Activated CD4-positive, alpha-beta T cell treated with anti-CD3 and anti-CD28 coated beads for 36 hours (primary cell): Measurements from ENCODE around the gene PPM1M. TPM values are rescaled to one million over a fixed set of nuclear protein-coding genes. Genes with fewer than 3 reads are reported as not detected.

ENCODE experiments used
- ATAC-seq: fragments of 200-7000 bp; cut with Tn5 transposase; one replicate; pipeline ENCODE4 v1.10.0; 2021; ENCODE audit warnings: mild to moderate bottlenecking, moderate library complexity
- CTCF ChIA-PET: fragments of 350-600 bp; sonication (Branson Sonifier 250); formaldehyde crosslinking; loops from one replicate; lab custom pipeline; 2021; ENCODE audit warnings: antibody characterized with exemption; lab: Charles Lee
- POLR2A ChIA-PET: fragments of 350-600 bp; sonication (Branson Sonifier 250); formaldehyde crosslinking; loops from one replicate; lab custom pipeline; 2021; ENCODE audit warnings: antibody characterized with exemption, inconsistent platforms; lab: Charles Lee
- DNase-seq: peaks from one replicate; pipeline ENCODE4 v3.0.0-alpha.2; 2020
- H3K27ac Mint-ChIP-seq: one replicate; pipeline ENCODE4 v1.8.0; 2021; ENCODE audit warnings: mixed read lengths
- H3K27me3 Mint-ChIP-seq: one replicate; pipeline ENCODE4 v1.8.0; 2021; ENCODE audit warnings: mixed read lengths
- H3K36me3 Mint-ChIP-seq: one replicate; pipeline ENCODE4 v1.8.0; 2021; ENCODE audit warnings: low read depth, mixed read lengths
- H3K4me1 Mint-ChIP-seq: one replicate; pipeline ENCODE4 v1.8.0; 2021; ENCODE audit warnings: mixed read lengths
- H3K4me3 Mint-ChIP-seq: one replicate; pipeline ENCODE4 v1.8.0; 2021; ENCODE audit warnings: mild to moderate bottlenecking, moderate library complexity, mixed read lengths
- H3K9me3 Mint-ChIP-seq: one replicate; pipeline ENCODE4 v1.8.0; 2021; ENCODE audit warnings: low read depth, mixed read lengths
- intact Hi-C, 2 experiments: fragments of 100-400 bp; cut with DNase I in 1 of 2; cut with micrococcal nuclease in 1 of 2; formaldehyde crosslinking; loops; one replicate each; pipeline versions ENCODE4 v1.14.2 to v1.15.1; 2022 to 2024; cut with DNase I, micrococcal nuclease
- total RNA-seq, 2 experiments: library from RNA; stranded (reverse); gene quantifications; one replicate each; pipeline ENCODE4 v1.2.3, GENCODE V29; 2021

The PPM1M gene, protein sequence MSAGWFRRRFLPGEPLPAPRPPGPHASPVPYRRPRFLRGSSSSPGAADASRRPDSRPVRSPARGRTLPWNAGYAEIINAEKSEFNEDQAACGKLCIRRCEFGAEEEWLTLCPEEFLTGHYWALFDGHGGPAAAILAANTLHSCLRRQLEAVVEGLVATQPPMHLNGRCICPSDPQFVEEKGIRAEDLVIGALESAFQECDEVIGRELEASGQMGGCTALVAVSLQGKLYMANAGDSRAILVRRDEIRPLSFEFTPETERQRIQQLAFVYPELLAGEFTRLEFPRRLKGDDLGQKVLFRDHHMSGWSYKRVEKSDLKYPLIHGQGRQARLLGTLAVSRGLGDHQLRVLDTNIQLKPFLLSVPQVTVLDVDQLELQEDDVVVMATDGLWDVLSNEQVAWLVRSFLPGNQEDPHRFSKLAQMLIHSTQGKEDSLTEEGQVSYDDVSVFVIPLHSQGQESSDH
- 10 to 100 TPM; 52.9 to 59.2 TPM for total RNA-seq

DNA sequence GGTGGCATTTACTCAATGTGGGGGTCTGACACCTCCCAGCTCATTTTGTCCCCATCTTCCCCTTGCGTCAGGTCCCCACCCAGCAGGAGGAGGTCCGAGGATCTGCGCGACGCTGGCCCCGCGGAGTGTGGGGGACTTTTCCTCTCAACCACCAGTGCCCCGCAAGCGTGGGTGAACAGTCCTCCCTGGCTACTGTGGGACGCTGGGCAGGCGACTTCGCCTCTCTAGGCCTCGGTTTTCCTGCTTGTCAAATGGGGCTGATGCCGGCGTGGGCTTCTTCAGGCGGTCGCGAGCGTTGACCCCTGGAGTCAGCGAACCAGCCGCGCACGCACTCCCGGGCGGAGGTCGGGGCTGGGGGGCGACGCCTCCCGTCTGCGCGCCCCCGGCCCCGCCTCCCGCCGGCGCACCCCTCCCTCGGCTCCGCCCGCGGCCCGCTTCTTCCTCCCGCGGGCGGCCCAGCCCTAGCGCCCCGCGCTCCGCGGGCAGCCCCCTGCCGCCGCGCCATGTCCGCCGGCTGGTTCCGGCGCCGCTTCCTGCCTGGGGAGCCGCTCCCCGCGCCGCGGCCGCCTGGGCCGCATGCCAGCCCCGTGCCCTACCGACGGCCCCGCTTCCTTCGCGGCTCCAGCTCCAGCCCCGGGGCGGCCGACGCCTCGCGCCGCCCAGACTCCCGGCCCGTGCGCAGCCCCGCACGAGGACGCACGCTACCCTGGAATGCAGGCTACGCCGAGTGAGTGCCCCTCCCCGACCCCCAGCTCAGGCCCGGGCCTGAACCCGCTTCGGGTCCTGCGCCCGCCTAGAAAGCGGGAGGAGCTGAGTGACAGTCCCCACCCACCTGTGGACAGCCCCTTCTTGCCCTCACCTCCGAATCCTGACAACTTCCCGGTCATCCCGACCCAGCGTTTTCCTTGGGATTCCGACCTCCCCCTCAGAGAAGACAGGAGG is at the start of gene PPM1M:
PPM1M (plus strand) TSS at position 438 of the 942 bp plus-strand sequence; CDS start at position 504, 66 bp downstream.
- DNase-seq (peak; percentile 73), ATAC-seq (peak; percentile 24)
- H3K27ac Mint-ChIP-seq = peak within 1 kb of the TSS; percentile 87
- H3K4me3 Mint-ChIP-seq = peak within 1 kb of the TSS; percentile 85
- H3K27me3 Mint-ChIP-seq = no peaks in the 10 kb centered on the region
- CTCF ChIA-PET = interaction anchor here (0.6 to 1.6 kb wide), 8 partner anchors 8 to 91 kb away, joined by 3 to 12 read pairs (median 4); partner anchors contain the start of gene POC1A
- POLR2A ChIA-PET = interaction anchor here (0.9 to 3.0 kb wide), 3 partner anchors 8 to 32 kb away, joined by 4 to 15 read pairs (median 9); partner anchors contain the start of gene WDR82
- intact Hi-C loops = no loop called here
- peaks cover 78% of the 10 kb centered on the region for H3K4me1 Mint-ChIP-seq
- peaks cover 3% of the 10 kb centered on the region for H3K9me3 Mint-ChIP-seq
- peaks cover 61% of the 10 kb centered on the region for H3K36me3 Mint-ChIP-seq

DNA sequence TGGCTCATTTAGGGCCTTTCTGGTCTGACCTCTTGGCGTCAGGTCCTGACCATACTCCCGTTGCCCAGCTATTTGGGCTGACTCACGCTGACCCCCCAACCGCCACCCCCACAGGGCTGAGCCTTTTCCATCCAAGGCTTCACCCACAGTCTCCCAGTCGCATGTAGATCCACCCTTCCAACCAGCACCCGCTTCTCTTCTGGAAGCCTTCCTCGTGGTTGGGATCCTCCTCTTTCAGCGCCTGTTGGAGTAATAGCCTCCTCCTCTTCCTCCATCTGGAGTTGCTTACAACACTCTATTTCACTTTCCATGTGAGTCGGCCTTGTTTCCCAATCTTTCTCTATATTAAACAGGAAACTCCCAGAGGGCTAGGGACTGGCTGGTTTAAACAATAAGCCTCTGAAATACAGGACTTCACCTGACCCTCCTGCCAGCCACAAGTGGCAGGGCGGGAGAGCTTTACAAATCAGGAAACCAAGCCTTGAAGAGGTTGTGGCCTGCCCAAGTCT is 49.7 kb upstream of the PPM1M start:
- Mint-ChIP-seq H3K27me3 (no peaks in the 10 kb centered on the region), H3K4me1 (peaks cover 32% of the 10 kb centered on the region), H3K36me3 (peaks cover 9% of the 10 kb centered on the region), H3K4me3 (no peak overlapping the region), H3K9me3 (no peaks in the 10 kb centered on the region), H3K27ac (peak overlapping the region; percentile 1)
- no peak for ATAC-seq
- no peak for DNase-seq
- CTCF ChIA-PET = interaction anchor here (0.7 kb wide), 1 partner anchor 24 kb away, joined by 3 read pairs; no protein-coding TSS in a partner anchor
- POLR2A ChIA-PET = interaction anchor here (0.7 to 0.9 kb wide), 2 partner anchors 12 to 15 kb away, joined by 3 read pairs; no protein-coding TSS in a partner anchor
- intact Hi-C loops = loop anchor here in 1 of 2 experiments (2.0 kb wide), 1 partner anchor 41 kb away; the partner anchor contains the start of gene POC1A

DNA sequence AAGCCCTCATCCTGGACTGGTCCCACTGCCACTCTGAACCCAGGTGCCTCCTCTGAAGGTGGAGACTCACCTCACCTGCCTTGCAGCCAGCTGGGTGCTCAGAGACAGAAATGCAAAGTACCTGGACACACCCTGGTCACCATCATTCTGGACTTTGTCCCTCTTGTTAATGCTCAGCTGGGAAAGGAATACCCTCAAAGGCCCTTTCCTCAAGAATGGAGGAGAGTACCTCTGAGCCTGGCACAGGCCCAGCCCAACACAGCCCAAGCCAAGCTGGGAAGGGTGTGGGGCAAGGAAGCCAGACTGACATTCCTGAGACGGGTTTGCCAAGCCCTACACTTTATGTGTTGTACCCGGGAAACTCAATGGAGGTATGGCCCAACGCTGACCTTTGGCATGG is 48.6 kb upstream of the PPM1M start:
- no peak for ATAC-seq
- POLR2A ChIA-PET = interaction anchor here (0.9 kb wide), 1 partner anchor 13 kb away, joined by 3 read pairs; no protein-coding TSS in a partner anchor

DNA sequence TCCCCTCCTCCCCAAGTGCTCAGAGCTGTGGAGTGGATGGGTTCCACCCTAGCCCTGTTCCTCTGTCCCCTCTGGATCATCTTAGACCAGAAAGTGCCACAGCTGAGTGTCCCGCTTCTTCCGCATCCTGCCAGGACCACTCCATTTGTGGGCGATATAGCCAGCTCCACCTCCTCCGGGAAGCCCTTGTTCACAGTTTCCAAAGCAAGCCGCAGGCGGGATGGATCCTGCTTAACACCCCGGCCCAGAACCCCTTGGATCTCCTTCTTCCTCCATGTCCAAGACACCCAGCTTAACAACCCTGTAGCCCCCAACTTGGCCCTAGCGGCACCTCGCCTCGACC is 48.1 kb upstream of the PPM1M start:
- Mint-ChIP-seq H3K27ac (peak overlapping the region; percentile 86), H3K36me3 (peaks cover 24% of the 10 kb centered on the region), H3K4me3 (peak overlapping the region; percentile 96), H3K9me3 (no peaks in the 10 kb centered on the region), H3K27me3 (no peaks in the 10 kb centered on the region), H3K4me1 (peaks cover 46% of the 10 kb centered on the region)
- no peak for DNase-seq
- POLR2A ChIA-PET = no interaction called here
- peak; percentile 2 for ATAC-seq
- CTCF ChIA-PET = interaction anchor here (0.7 to 1.1 kb wide), 3 partner anchors 9 to 23 kb away, joined by 3 to 6 read pairs (median 3); no protein-coding TSS in a partner anchor
- intact Hi-C loops = loop anchor here in 1 of 2 experiments (2.0 kb wide), 1 partner anchor 43 kb away; the partner anchor contains the start of gene POC1A

More for the DNA sequence above, 48.6 kb upstream of the PPM1M start:
- CTCF ChIA-PET = interaction anchor here (0.6 to 1.1 kb wide), 5 partner anchors 9 to 260 kb away, joined by 3 to 6 read pairs (median 3); no protein-coding TSS in a partner anchor
- peaks cover 41% of the 10 kb centered on the region for H3K4me1 Mint-ChIP-seq
- H3K27me3 Mint-ChIP-seq = no peaks in the 10 kb centered on the region
- no peak overlapping the region for H3K4me3 Mint-ChIP-seq
- intact Hi-C loops = loop anchor here in 1 of 2 experiments (2.0 kb wide), 1 partner anchor 42 kb away; the partner anchor contains the start of gene POC1A
- peaks cover 19% of the 10 kb centered on the region for H3K36me3 Mint-ChIP-seq
- no peak overlapping the region for H3K27ac Mint-ChIP-seq
- H3K9me3 Mint-ChIP-seq = no peaks in the 10 kb centered on the region
- DNase-seq = no peak

DNA sequence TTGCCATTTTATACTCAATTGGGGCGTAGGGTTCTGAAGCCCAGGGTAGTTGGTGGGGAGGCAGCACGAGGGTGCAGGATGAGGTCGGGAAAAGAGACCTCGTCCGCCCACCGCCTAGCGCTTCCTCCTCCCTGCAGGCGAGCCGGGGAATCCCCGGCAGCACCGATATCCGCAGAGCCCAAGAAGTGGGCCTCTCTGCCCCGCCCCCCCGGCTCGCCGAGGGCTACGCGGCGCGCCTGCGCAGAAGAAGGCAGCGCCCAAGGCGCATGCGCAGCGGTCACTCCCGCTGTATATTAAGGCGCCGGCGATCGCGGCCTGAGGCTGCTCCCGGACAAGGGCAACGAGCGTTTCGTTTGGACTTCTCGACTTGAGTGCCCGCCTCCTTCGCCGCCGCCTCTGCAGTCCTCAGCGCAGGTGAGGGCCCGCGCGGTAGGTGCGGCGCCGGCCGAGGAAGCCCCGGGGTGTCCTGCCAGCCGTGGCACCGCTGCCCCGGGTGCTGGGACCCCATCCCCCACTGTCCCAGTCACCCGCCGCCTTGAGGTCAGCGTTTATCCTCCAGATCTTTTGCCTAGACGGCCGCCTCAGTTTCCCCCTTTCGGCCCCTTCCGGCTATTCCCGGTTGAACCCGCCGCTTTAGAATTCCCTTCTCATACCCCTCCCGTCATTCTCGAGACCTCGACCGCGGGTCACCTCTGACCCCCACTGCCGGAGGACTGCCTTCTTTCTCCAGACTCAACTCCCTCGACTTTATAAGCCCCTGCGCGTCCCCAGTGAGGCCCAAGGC is 47.5 kb upstream of the PPM1M start, which contains the start of gene ALAS1:
ALAS1 (plus strand) TSS at position 319 of the 784 bp plus-strand sequence. CDS start 1,082 bp downstream, outside the sequence.
- DNase-seq (peak; percentile 97), ATAC-seq (peak; percentile 95)
- Mint-ChIP-seq H3K27ac (peak within 1 kb of the TSS; percentile 91), H3K27me3 (no peaks in the 10 kb centered on the region), H3K9me3 (no peaks in the 10 kb centered on the region), H3K4me3 (peak within 1 kb of the TSS; percentile 96), H3K36me3 (peaks cover 26% of the 10 kb centered on the region), H3K4me1 (peaks cover 48% of the 10 kb centered on the region)
- intact Hi-C loops = loop anchor here (1.0 to 2.0 kb wide), 6 partner anchors 41 to 256 kb away; partner anchors contain the start of genes POC1A (in 2 of the 2), PARP3 (in 1 of the 2) and TWF2 (in 1 of the 2)
- POLR2A ChIA-PET = no interaction called here
- CTCF ChIA-PET = no interaction called here

DNA sequence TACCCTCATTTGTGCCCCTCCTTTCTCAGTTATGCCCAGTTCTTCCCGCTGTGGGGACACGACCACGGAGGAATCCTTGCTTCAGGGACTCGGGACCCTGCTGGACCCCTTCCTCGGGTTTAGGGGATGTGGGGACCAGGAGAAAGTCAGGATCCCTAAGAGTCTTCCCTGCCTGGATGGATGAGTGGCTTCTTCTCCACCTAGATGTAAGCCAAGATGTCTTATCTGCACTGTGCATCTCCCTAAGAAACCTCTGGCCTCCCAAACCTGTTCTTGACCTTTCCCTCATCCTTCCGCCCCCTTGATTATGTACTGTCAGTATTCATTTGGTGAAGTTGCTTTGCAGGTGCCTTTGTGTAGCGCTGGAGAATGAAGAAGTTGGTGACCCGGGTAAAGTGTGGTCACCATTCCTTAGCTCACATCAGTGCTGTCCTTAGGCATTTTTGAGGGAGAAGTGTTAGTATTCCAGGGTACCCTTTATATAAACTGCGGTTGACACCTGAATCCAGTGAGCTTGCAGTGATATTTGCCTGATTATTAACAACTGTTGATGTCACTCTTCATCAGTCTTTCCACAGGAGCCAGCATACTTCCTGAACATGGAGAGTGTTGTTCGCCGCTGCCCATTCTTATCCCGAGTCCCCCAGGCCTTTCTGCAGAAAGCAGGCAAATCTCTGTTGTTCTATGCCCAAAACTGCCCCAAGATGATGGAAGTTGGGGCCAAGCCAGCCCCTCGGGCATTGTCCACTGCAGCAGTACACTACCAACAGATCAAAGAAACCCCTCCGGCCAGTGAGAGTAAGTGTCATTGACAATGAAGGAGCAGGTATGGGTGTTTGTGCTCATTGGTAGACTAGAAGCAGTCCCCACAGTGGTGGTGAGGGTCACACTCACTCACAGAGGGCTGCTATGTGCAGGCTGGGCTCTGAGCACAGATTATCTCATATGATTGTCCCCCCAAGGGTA is 46.6 kb upstream of the PPM1M start:
- Mint-ChIP-seq H3K9me3 (no peaks in the 10 kb centered on the region), H3K27ac (peak overlapping the region; percentile 91), H3K4me3 (peak overlapping the region; percentile 96), H3K36me3 (peaks cover 34% of the 10 kb centered on the region), H3K4me1 (peaks cover 48% of the 10 kb centered on the region), H3K27me3 (no peaks in the 10 kb centered on the region)
- DNase-seq = no peak
- intact Hi-C loops = loop anchor here in 1 of 2 experiments (1.0 to 2.0 kb wide), 5 partner anchors 40 to 257 kb away; partner anchors contain the start of genes PARP3, POC1A and TWF2
- CTCF ChIA-PET = interaction anchor here (1.0 kb wide), 1 partner anchor 18 kb away, joined by 3 read pairs; no protein-coding TSS in a partner anchor
- ATAC-seq = no peak
- POLR2A ChIA-PET = no interaction called here

DNA sequence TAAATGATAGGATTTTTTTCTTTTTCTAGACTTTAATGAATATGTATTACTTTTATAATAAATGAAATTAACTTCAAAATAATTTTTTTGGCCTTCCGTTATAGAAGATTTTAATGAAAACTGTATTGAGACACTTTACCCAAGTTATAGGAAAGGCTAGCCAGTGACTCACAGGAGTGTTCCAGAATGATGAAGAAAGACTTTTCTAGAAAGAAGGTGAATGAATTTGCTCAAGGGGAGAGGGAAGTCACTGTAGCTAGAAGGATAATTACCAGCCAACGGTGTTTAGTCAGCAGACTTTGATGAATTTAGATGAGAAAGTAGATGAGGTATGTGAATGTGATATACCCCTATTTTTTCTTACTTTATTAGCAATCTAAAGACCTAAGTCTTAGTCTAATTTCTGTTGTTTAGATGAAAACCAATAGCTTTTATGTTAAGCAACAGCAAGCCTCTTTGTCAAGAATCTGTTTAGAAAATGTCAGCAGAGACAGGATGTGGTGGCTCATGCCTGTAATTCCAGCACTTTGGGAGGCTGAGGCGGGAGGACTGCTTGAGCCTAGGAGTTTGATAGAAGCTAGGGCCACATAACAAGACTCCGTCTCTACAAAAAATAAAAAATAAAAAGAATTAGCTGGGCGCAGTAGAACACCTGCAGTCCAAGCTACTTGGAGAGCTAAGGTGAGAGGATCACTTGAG is 44.4 kb upstream of the PPM1M start:
- Mint-ChIP-seq H3K9me3 (no peaks in the 10 kb centered on the region), H3K27ac (peak overlapping the region; percentile 40), H3K4me1 (peaks cover 50% of the 10 kb centered on the region), H3K4me3 (no peak overlapping the region), H3K27me3 (no peaks in the 10 kb centered on the region), H3K36me3 (peaks cover 52% of the 10 kb centered on the region)
- DNase-seq (no peak), ATAC-seq (no peak)
- CTCF ChIA-PET = interaction anchor here (0.6 to 12.5 kb wide), 5 partner anchors 19 to 146 kb away, joined by 3 to 120 read pairs (median 5); no protein-coding TSS in a partner anchor
- intact Hi-C loops = no loop called here
- POLR2A ChIA-PET = interaction anchor here (0.6 to 0.8 kb wide), 3 partner anchors 14 to 85 kb away, joined by 3 to 8 read pairs (median 3); no protein-coding TSS in a partner anchor

DNA sequence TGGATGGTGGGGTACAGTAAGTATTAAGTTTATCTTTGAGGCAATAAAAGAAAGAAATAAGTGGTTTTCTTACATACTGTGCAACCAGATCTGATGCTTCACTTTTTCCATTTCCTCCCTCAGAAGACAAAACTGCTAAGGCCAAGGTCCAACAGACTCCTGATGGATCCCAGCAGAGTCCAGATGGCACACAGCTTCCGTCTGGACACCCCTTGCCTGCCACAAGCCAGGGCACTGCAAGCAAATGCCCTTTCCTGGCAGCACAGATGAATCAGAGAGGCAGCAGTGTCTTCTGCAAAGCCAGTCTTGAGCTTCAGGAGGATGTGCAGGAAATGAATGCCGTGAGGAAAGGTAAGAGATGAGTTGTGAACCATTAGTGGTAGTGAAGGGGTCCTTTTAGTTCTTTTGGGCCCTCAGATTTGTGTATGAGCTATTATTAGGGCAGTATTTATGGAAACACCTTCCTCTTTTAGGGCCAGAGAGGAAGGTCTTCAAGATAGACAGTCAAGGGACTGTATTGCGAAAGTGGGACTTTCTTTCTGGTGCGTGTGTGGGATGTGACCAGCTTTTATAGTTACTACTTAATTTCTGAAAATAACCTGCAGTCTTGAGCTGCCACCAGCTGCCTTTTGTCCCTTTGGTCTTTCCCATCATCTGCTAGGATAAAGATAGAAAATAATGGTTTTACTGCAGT is 43.0 kb upstream of the PPM1M start:
- intact Hi-C loops = no loop called here
- POLR2A ChIA-PET = interaction anchor here (0.6 to 0.9 kb wide), 2 partner anchors 14 to 166 kb away, joined by 3 to 5 read pairs; no protein-coding TSS in a partner anchor
- H3K9me3 Mint-ChIP-seq = no peaks in the 10 kb centered on the region
- H3K4me1 Mint-ChIP-seq = peaks cover 43% of the 10 kb centered on the region
- ATAC-seq (no peak), DNase-seq (no peak)
- peak overlapping the region; percentile 63 for H3K27ac Mint-ChIP-seq
- CTCF ChIA-PET = interaction anchor here (0.7 to 12.5 kb wide), 4 partner anchors 17 to 496 kb away, joined by 3 to 120 read pairs (median 4); no protein-coding TSS in a partner anchor
- H3K36me3 Mint-ChIP-seq = peaks cover 62% of the 10 kb centered on the region
- no peaks in the 10 kb centered on the region for H3K27me3 Mint-ChIP-seq
- H3K4me3 Mint-ChIP-seq = no peak overlapping the region
